Activated naive CD8-positive, alpha-beta T cell treated with anti-CD3 and anti-CD28 coated beads, Interleukin-2, amount 10 ng/mL, durations not matched to agents 7 days and 5 days (primary cell): ENCODE data around the gene LUZP4. TPM values are rescaled to one million over a fixed set of nuclear protein-coding genes. Genes with fewer than 3 reads are reported as not detected.
"Not testable (repeated sequence)": the region's sequence is repeated elsewhere in the genome, so short reads cannot be mapped to it uniquely, and the experiment has no call there.

Experiments
- ATAC-seq: fragments of 150-1000 bp; cut with Tn5 transposase; one replicate; pipeline ENCODE4 v1.10.0; 2021; ENCODE audit warnings: low read depth, moderate library complexity
- POLR2A ChIA-PET: fragments of 350-600 bp; sonication (Branson Sonifier 250); formaldehyde crosslinking; loops from one replicate; lab custom pipeline; 2021; ENCODE audit warnings: antibody characterized with exemption; lab: Charles Lee
- DNase-seq: peaks from one replicate; pipeline ENCODE4 v3.0.0; 2021
- H3K27ac Mint-ChIP-seq: one replicate; pipeline ENCODE4 v1.8.0; 2022; ENCODE audit warnings: mild to moderate bottlenecking, mixed read lengths
- H3K27me3 Mint-ChIP-seq: one replicate; pipeline ENCODE4 v1.8.0; 2022; ENCODE audit warnings: mild to moderate bottlenecking, moderate library complexity, mixed read lengths
- H3K36me3 Mint-ChIP-seq: one replicate; pipeline ENCODE4 v1.8.0; 2021; ENCODE audit warnings: mild to moderate bottlenecking, mixed read lengths
- H3K4me1 Mint-ChIP-seq: one replicate; pipeline ENCODE4 v1.8.0; 2021; ENCODE audit warnings: mixed read lengths
- H3K4me3 Mint-ChIP-seq: one replicate; pipeline ENCODE4 v1.8.0; 2022; ENCODE audit warnings: mild to moderate bottlenecking, moderate library complexity, mixed read lengths
- H3K9me3 Mint-ChIP-seq: one replicate; pipeline ENCODE4 v1.8.0; 2021; ENCODE audit warnings: mixed read lengths
- total RNA-seq, 2 experiments: library from RNA; stranded (reverse); gene quantifications; one replicate each; pipeline ENCODE4 v1.2.3, GENCODE V29; 2021

LUZP4 gene
- total RNA-seq, 2 experiments from 2014 or later: not detected

- POLR2A ChIA-PET: no interaction called here
- ATAC-seq (no peak), DNase-seq (no peak)
- H3K9me3 Mint-ChIP-seq: no peaks in the 10 kb centered on the region
- H3K4me1 Mint-ChIP-seq: no peaks in the 10 kb centered on the region
- no peak overlapping the region for H3K4me3 Mint-ChIP-seq
- no peaks in the 10 kb centered on the region for H3K27me3 Mint-ChIP-seq
- H3K27ac Mint-ChIP-seq: no peak overlapping the region
- no peaks in the 10 kb centered on the region for H3K36me3 Mint-ChIP-seq
These were observed 22.1 kb downstream of the LUZP4 start for GRCh38 chrX:115311601-115312001.

GRCh38 chrX:115318139-115318538 lies 28.6 kb downstream of the LUZP4 start:
- DNase-seq (no peak), ATAC-seq (no peak)
- POLR2A ChIA-PET: no interaction called here
- Mint-ChIP-seq H3K4me3 (no peak overlapping the region), H3K9me3 (no peaks in the 10 kb centered on the region), H3K36me3 (no peaks in the 10 kb centered on the region), H3K4me1 (no peaks in the 10 kb centered on the region), H3K27me3 (no peaks in the 10 kb centered on the region), H3K27ac (no peak overlapping the region)

- no peaks in the 10 kb centered on the region for H3K36me3 Mint-ChIP-seq
- no peak for DNase-seq
- H3K4me1 Mint-ChIP-seq: no peaks in the 10 kb centered on the region
- no peaks in the 10 kb centered on the region for H3K9me3 Mint-ChIP-seq
- no peak overlapping the region for H3K27ac Mint-ChIP-seq
- no peaks in the 10 kb centered on the region for H3K27me3 Mint-ChIP-seq
- ATAC-seq: no peak
- no peak overlapping the region for H3K4me3 Mint-ChIP-seq
- POLR2A ChIA-PET: no interaction called here
These were observed 32.9 kb downstream of the LUZP4 start for GRCh38 chrX:115322375-115322774.

- H3K4me3 Mint-ChIP-seq: no peak overlapping the region
- POLR2A ChIA-PET: no interaction called here
- ATAC-seq: no peak
- no peaks in the 10 kb centered on the region for H3K9me3 Mint-ChIP-seq
- H3K4me1 Mint-ChIP-seq: no peaks in the 10 kb centered on the region
- H3K27me3 Mint-ChIP-seq: no peaks in the 10 kb centered on the region
- no peak for DNase-seq
- no peak overlapping the region for H3K27ac Mint-ChIP-seq
- H3K36me3 Mint-ChIP-seq: no peaks in the 10 kb centered on the region
These were observed 34.7 kb downstream of the LUZP4 start for GRCh38 chrX:115324194-115324593.

GRCh38 chrX:115329282-115329681 lies 39.8 kb downstream of the LUZP4 start:
- H3K4me3 Mint-ChIP-seq, H3K36me3 Mint-ChIP-seq, H3K27me3 Mint-ChIP-seq, H3K9me3 Mint-ChIP-seq, POLR2A ChIA-PET, DNase-seq, H3K4me1 Mint-ChIP-seq, H3K27ac Mint-ChIP-seq, ATAC-seq: not testable (repeated sequence)

- H3K36me3 Mint-ChIP-seq: no peaks in the 10 kb centered on the region
- H3K4me1 Mint-ChIP-seq: no peaks in the 10 kb centered on the region
- POLR2A ChIA-PET: no interaction called here
- ATAC-seq (no peak), DNase-seq (no peak)
- H3K27me3 Mint-ChIP-seq: no peaks in the 10 kb centered on the region
- no peaks in the 10 kb centered on the region for H3K9me3 Mint-ChIP-seq
- no peak overlapping the region for H3K4me3 Mint-ChIP-seq
- H3K27ac Mint-ChIP-seq: no peak overlapping the region
These were observed 41.1 kb downstream of the LUZP4 start for GRCh38 chrX:115330498-115331168.

- peaks cover 2% of the 10 kb centered on the region for H3K27me3 Mint-ChIP-seq
- DNase-seq (no peak), ATAC-seq (no peak)
- no peaks in the 10 kb centered on the region for H3K9me3 Mint-ChIP-seq
- no peaks in the 10 kb centered on the region for H3K4me1 Mint-ChIP-seq
- POLR2A ChIA-PET: no interaction called here
- H3K27ac Mint-ChIP-seq: no peak overlapping the region
- H3K36me3 Mint-ChIP-seq: no peaks in the 10 kb centered on the region
- H3K4me3 Mint-ChIP-seq: no peak overlapping the region
These were observed 43.3 kb downstream of the LUZP4 start for GRCh38 chrX:115332832-115333231.

- DNase-seq: no peak
- POLR2A ChIA-PET: no interaction called here
- no peak for ATAC-seq
- Mint-ChIP-seq H3K4me1 (no peaks in the 10 kb centered on the region), H3K4me3 (no peak overlapping the region), H3K27me3 (peaks cover 2% of the 10 kb centered on the region), H3K9me3 (no peaks in the 10 kb centered on the region), H3K27ac (no peak overlapping the region), H3K36me3 (no peaks in the 10 kb centered on the region)
These were observed 43.9 kb downstream of the LUZP4 start for GRCh38 chrX:115333446-115333845.

- ATAC-seq (no peak), DNase-seq (no peak)
- no peaks in the 10 kb centered on the region for H3K9me3 Mint-ChIP-seq
- H3K27me3 Mint-ChIP-seq: peaks cover 2% of the 10 kb centered on the region
- POLR2A ChIA-PET: no interaction called here
- H3K4me1 Mint-ChIP-seq: no peaks in the 10 kb centered on the region
- H3K36me3 Mint-ChIP-seq: no peaks in the 10 kb centered on the region
- H3K4me3 Mint-ChIP-seq: no peak overlapping the region
- H3K27ac Mint-ChIP-seq: no peak overlapping the region
These were observed 48.1 kb downstream of the LUZP4 start for GRCh38 chrX:115337491-115338144.

- DNase-seq (no peak), ATAC-seq (no peak)
- Mint-ChIP-seq H3K9me3 (no peaks in the 10 kb centered on the region), H3K27ac (no peak overlapping the region), H3K4me3 (no peak overlapping the region), H3K36me3 (no peaks in the 10 kb centered on the region), H3K27me3 (peaks cover 2% of the 10 kb centered on the region), H3K4me1 (no peaks in the 10 kb centered on the region)
- POLR2A ChIA-PET: no interaction called here
These were observed 50.0 kb downstream of the LUZP4 start for GRCh38 chrX:115339441-115340025.

GRCh38 chrX:115341421-115341820 lies 51.9 kb downstream of the LUZP4 start:
- Mint-ChIP-seq H3K4me3 (no peak overlapping the region), H3K4me1 (no peaks in the 10 kb centered on the region), H3K27ac (no peak overlapping the region), H3K9me3 (no peaks in the 10 kb centered on the region), H3K36me3 (no peaks in the 10 kb centered on the region), H3K27me3 (peaks cover 2% of the 10 kb centered on the region)
- no peak for ATAC-seq
- POLR2A ChIA-PET: no interaction called here
- DNase-seq: no peak

GRCh38 chrX:115344885-115345614 lies 55.5 kb downstream of the LUZP4 start:
- no peak overlapping the region for H3K27ac Mint-ChIP-seq
- POLR2A ChIA-PET: no interaction called here
- H3K4me1 Mint-ChIP-seq: no peaks in the 10 kb centered on the region
- H3K27me3 Mint-ChIP-seq: no peaks in the 10 kb centered on the region
- no peaks in the 10 kb centered on the region for H3K36me3 Mint-ChIP-seq
- ATAC-seq: no peak
- H3K4me3 Mint-ChIP-seq: no peak overlapping the region
- no peaks in the 10 kb centered on the region for H3K9me3 Mint-ChIP-seq
- no peak for DNase-seq

GRCh38 chrX:115345615-115346014 lies 56.1 kb downstream of the LUZP4 start:
- Mint-ChIP-seq H3K4me1 (no peaks in the 10 kb centered on the region), H3K4me3 (no peak overlapping the region), H3K27ac (no peak overlapping the region), H3K36me3 (no peaks in the 10 kb centered on the region), H3K9me3 (no peaks in the 10 kb centered on the region), H3K27me3 (no peaks in the 10 kb centered on the region)
- POLR2A ChIA-PET: no interaction called here
- DNase-seq: no peak
- ATAC-seq: no peak
